ENCODE data around the gene TIGD1.

Gene TIGD1

GRCh38 chr2:232501794-232502390, 48.5 kb downstream of the TIGD1 start:
- no peak for DNase-seq (ENCODE audit: low spot score)

- DNase-seq (ENCODE audit: low spot score), result no peak
These were observed 49.0 kb downstream of the TIGD1 start for GRCh38 chr2:232501331-232501771.

GRCh38 chr2:232498452-232498851, 51.9 kb downstream of the TIGD1 start:
- no peak for DNase-seq (ENCODE audit: low spot score)

Data from pons (tissue), 1 donor.